NCI-H510A treated with DMSO at 0.1 percent for 48 hours (cell line): ENCODE measurements around the gene MIEF1.
"Not testable (repeated sequence)": the region's sequence is repeated elsewhere in the genome, so short reads cannot be mapped to it uniquely, and the experiment has no call there.

ENCODE experiments used
- DNase-seq: peaks from one replicate; lab custom pipeline; 2025; lab: John Stamatoyannopoulos, UW

The MIEF1 gene

DNA sequence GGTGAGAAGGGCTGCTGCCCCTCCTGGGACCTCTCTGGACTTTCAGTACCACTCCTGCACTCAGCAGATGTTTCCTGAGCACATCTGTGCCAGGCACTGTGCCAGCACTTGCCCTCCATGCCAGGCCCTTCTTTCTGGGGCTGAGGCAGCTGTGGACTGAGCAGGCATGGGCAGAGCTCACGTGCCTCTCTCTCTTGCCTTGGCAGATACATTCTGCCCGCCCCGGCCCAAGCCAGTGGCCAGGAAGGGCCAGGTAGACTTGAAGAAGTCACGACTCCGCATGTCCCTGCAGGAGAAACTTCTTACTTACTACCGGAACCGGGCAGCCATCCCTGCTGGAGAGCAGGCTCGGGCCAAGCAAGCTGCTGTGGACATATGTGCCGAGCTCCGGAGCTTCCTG lies 9.9 kb downstream of the MIEF1 start:
- no peak for DNase-seq

- DNase-seq: no peak
Measured at GRCh38 chr22:39513791-39514190, 11.7 kb downstream of the MIEF1 start.

- DNase-seq: no peak
Measured at GRCh38 chr22:39514373-39514973, 12.4 kb downstream of the MIEF1 start.

- DNase-seq: no peak
Measured at GRCh38 chr22:39515266-39516050, 13.4 kb downstream of the MIEF1 start.

DNA sequence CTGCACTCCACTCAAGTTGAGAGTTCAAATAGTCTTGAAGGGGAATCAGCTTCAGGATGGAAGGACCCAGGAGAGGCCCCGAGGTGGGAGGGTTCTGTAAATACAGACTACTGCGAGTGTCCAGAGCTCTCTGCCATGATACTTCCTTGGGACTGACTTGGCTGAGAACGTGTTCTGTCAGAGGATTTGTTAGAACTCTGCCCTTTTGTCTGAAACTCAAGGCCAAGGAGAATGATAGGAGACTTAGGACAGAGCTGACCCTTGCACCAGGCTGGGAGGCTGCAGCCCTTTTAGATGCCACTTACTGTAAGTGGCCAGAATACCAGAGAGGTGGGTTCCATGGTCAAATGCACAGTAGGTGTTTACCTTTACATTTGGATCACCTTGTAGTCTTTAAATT lies 15.4 kb downstream of the MIEF1 start:
- no peak for DNase-seq

GRCh38 chr22:39518144-39518786 lies 16.2 kb downstream of the MIEF1 start:
- DNase-seq: no peak

DNA sequence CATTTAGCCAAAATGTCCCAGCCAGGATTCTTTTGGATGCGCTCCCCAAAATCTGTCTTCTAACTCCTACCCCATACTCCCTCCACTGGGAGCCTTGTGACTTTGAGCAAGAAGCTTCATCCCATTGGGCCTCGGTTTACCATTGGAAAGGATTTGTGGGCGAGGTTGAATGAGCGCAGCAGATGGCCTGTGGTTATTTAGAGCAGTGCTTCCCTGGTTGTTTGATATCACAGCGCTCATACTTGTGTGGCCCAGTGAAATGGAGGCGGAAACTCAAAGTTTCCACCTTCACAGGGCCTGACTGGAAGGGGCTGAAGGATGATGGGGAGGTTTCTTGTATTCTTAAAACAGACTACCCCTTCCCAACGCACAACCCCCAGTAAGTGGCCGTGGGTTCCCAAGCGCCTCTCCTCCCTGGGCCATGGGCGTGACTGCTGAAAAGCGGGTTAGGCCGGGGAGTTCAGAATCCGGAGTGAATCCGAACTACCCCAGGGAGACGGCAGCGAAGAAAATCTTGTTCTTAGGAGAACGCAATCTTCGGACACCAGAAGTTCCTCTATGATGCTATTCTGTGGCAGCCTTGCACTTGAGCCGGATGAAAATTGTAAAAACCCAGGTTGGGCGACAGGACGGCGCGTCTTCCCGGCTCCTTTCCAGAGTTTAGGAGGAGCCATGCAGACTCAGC lies 17.0 kb downstream of the MIEF1 start:
- no peak for DNase-seq

GRCh38 chr22:39519681-39520225 lies 17.7 kb downstream of the MIEF1 start:
- DNase-seq: peak; percentile 92

- DNase-seq: peak; percentile 83
Measured at GRCh38 chr22:39520226-39521105, 18.4 kb downstream of the MIEF1 start, which contains the start of gene ATF4. TSS of gene ATF4 (plus strand) at chr22:39520562. CDS start at chr22:39521446, 884 bp downstream.

- DNase-seq: not testable (repeated sequence)
Measured at GRCh38 chr22:39521106-39521885, 19.2 kb downstream of the MIEF1 start.

GRCh38 chr22:39522091-39522490 lies 20.0 kb downstream of the MIEF1 start:
- DNase-seq: not testable (repeated sequence)

DNA sequence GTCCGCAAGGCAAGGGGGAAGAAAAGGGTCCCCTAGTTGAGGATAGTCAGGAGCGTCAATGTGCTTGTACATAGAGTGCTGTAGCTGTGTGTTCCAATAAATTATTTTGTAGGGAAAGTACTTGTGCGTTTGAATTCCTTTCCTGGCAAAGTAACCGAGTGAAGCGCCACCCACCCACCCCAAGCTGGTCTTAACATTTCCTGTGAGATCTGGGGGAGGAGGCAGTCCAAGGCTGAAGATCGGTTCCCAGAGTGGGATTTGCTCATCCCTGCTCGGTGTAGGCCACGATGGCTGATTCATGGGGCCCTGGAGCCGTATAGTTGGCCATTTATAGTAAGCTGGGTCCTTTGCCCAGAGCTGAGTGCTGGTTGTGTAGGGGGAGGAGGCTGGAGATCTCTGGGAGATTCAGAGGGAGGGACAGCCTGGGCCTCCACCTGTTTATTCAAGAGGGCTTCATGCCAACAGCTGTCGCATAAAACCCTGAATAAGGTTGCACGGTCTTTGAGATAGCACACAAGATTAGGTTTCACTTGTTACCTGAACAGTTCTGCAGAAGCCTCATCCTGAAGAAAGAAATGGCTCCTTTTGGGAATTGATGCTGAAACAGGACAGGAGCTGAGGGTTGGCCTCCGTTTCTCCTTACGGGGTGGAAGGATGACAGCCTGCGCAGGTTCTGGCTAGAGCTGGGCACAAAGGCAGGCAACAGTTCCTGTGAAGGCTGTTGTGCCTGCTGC lies 20.6 kb downstream of the MIEF1 start:
- peak; percentile 30 for DNase-seq

DNA sequence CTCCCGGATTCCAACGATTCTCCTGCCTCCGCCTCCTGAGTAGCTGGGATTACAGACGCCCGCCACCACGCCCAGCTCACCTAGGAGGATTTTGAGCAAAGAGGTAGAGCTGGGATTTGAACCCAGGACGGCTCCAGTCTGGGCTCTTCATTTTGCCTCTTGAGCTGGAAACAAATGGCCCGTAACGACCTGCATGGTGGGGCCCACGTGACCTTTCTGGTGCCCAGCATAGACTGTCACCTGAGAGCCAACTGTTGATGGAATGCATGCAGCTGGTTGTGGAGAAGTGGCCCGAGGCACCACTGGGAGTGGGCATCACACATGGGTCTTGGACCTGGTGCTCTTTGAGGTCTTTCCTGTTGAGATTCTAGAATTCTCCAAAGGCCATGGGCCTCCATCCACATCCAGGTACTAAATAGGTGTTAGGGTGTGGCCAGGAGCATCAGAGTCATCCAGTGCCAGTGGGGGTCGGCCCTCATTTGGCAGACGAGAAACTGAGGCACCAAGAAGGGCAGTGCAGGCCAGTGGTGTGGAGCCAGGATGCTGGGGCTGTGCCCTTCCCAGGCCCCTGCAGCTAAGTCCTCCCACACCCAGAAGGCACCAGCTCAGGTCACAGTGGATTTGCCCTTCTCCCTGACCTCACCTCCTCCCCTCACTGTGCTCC lies 22.1 kb downstream of the MIEF1 start:
- no peak for DNase-seq

GRCh38 chr22:39524753-39525657 lies 22.9 kb downstream of the MIEF1 start:
- DNase-seq: no peak

DNA sequence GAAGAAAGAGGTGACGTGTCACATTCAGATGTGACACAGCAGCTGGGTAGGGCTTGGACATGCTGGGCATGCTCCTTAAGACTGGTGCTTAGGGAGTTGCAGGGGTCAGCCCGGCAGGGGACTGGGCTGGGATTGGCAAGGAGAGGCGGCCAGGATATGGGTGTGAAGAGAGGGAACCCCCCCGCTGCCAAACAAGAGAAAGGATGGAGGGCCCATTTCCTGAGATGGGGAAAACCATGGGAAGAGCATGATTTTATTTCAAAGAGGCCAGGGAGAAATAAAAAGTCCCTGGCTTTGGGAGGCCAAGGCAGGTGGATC lies 23.5 kb downstream of the MIEF1 start:
- DNase-seq: no peak

DNA sequence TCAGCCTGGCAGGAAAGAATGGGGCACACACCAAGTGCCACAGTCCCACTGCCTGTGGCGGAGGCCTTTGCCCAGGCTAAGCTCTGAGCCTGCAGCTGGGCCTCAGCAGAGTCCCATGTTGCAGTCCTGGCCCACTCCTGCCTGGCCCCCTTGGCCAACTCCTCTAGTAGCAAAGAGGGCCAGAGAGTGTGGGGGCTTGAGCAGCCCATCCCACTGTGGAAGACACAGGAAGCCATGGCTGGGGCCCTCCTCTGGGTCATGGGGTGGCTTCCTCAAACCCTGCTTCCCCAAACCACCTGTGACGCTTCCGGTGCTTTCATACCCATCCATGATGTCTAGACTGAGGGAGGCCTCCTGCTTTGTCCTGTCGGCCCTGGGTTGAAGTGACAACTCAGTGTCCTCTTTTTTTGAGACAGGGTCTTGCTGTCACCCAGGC lies 24.7 kb downstream of the MIEF1 start:
- DNase-seq: no peak

- peak; percentile 61 for DNase-seq
Measured at GRCh38 chr22:39527481-39527961, 25.4 kb downstream of the MIEF1 start.

- no peak for DNase-seq
Measured at GRCh38 chr22:39528080-39528661, 26.1 kb downstream of the MIEF1 start.
